ENCODE results near the gene SLF2. TPM values are rescaled to one million over a fixed set of nuclear protein-coding genes. Genes with fewer than 3 reads are reported as not detected.

SLF2 gene
- total and polyA plus RNA-seq, 8 donors, result 2.3 to 49.9 (median 14.4) TPM

- intact Hi-C loops (cut with DNase I; ENCODE audit: low total_unique reads), result no loop called here
- no peaks in the 10 kb centered on the region for H3K9me3 ChIP-seq
- 63 to 75% (median 72%) methylated on average over 6 of the region's 6 CpGs for WGBS, 5 donors
- no peak for DNase-seq
- H3K27ac ChIP-seq, result no peak overlapping the region
- TF ChIP-seq EP300 (IDR thresholded peaks at IDR 0.05) (no peak), POLR2A (IDR thresholded peaks at IDR 0.05) (no peak), CTCF (IDR thresholded peaks at IDR 0.05) (no peak), POLR2AphosphoS5 (IDR thresholded peaks at IDR 0.05) (no peak)
- H3K27me3 ChIP-seq, result peaks cover 0 to 39% (median 7%) of the 10 kb centered on the region in 3 donors
- no peaks in the 10 kb centered on the region for H3K4me1 ChIP-seq
- H3K4me3 ChIP-seq, result no peak overlapping the region
- no peaks in the 10 kb centered on the region for H3K36me3 ChIP-seq
These were observed 11.7 kb upstream of the SLF2 start for GRCh38 chr10:100901051-100901450.

- no peak for DNase-seq
- 83 to 93% (median 89%) methylated on average over 7 of the region's 7 CpGs for WGBS, 5 donors
These were observed 10.1 kb upstream of the SLF2 start for GRCh38 chr10:100902622-100903021.

GRCh38 chr10:100904917-100905316 lies 7.8 kb upstream of the SLF2 start:
- Histone ChIP-seq H3K4me3 (no peak overlapping the region), H3K27ac (no peak overlapping the region), H3K4me1 (no peaks in the 10 kb centered on the region), H3K27me3 (peaks cover 0 to 23% (median 7%) of the 10 kb centered on the region in 3 donors), H3K9me3 (no peaks in the 10 kb centered on the region), H3K36me3 (no peaks in the 10 kb centered on the region)
- TF ChIP-seq POLR2AphosphoS5 (IDR thresholded peaks at IDR 0.05) (no peak), CTCF (IDR thresholded peaks at IDR 0.05) (no peak), EP300 (IDR thresholded peaks at IDR 0.05) (no peak), POLR2A (IDR thresholded peaks at IDR 0.05) (no peak)
- WGBS, 5 donors, result 55 to 77% (median 66%) methylated on average over 2 of the region's 2 CpGs
- no peak for DNase-seq
- intact Hi-C loops (cut with DNase I; ENCODE audit: low total_unique reads), result no loop called here

More at GRCh38 chr10:100902622-100903021, 10.1 kb upstream of the SLF2 start:
- no peaks in the 10 kb centered on the region for H3K4me1 ChIP-seq
- H3K27me3 ChIP-seq, result peaks cover 0 to 27% (median 7%) of the 10 kb centered on the region in 3 donors
- no peak overlapping the region for H3K4me3 ChIP-seq
- TF ChIP-seq POLR2A (IDR thresholded peaks at IDR 0.05) (no peak), POLR2AphosphoS5 (IDR thresholded peaks at IDR 0.05) (no peak), CTCF (IDR thresholded peaks at IDR 0.05) (no peak), EP300 (IDR thresholded peaks at IDR 0.05) (no peak)
- H3K27ac ChIP-seq, result no peak overlapping the region
- no peaks in the 10 kb centered on the region for H3K36me3 ChIP-seq
- intact Hi-C loops (cut with DNase I; ENCODE audit: low total_unique reads), result no loop called here
- H3K9me3 ChIP-seq, result no peaks in the 10 kb centered on the region

- no peak overlapping the region for H3K4me3 ChIP-seq
- intact Hi-C loops (cut with DNase I; ENCODE audit: low total_unique reads), result no loop called here
- H3K9me3 ChIP-seq, result no peaks in the 10 kb centered on the region
- TF ChIP-seq CTCF (IDR thresholded peaks at IDR 0.05) (no peak), EP300 (IDR thresholded peaks at IDR 0.05) (no peak), POLR2A (IDR thresholded peaks at IDR 0.05) (no peak), POLR2AphosphoS5 (IDR thresholded peaks at IDR 0.05) (no peak)
- H3K4me1 ChIP-seq, result peaks cover 5 to 7% (median 6%) of the 10 kb centered on the region in 4 donors
- no peak overlapping the region for H3K27ac ChIP-seq
- H3K27me3 ChIP-seq, result peaks cover 0 to 3% (median 0%) of the 10 kb centered on the region in 3 donors
- 12 to 37% (median 21%) methylated on average over 1 of the region's 1 CpG for WGBS, 5 donors
- DNase-seq, result no peak
- no peaks in the 10 kb centered on the region for H3K36me3 ChIP-seq
These were observed 5.6 kb upstream of the SLF2 start for GRCh38 chr10:100907175-100907574.

Measured in stomach (tissue), 9 donors.